Right lobe of liver (tissue), 6 donors: ENCODE data around the gene CATSPERE. TPM values are rescaled to one million over a fixed set of nuclear protein-coding genes. Genes with fewer than 3 reads are reported as not detected.

Experiments
- ATAC-seq, 4 donors: fragments of 200-7000 bp; cut with Tn5 transposase; one replicate each; pipeline ENCODE4 v1.9.1; 2020; ENCODE audit warnings: mild to moderate bottlenecking in 4 of 4, moderate library complexity in 4 of 4
- DNase-seq, 3 donors: peaks; one replicate each; pipeline ENCODE4 v3.0.0-alpha.2; 2020
- H3K27ac ChIP-seq, 3 donors: fragments of 200-600 bp; one replicate each; pipeline ENCODE4 v1.8.0; 2022
- H3K27me3 ChIP-seq, 2 donors: fragments of 200-600 bp; one replicate each; pipeline ENCODE4 v1.8.0; 2022
- H3K36me3 ChIP-seq, 4 donors: fragments of 200-600 bp; sonication (generic) in 1 of 4; one replicate each; pipeline versions ENCODE4 v1.5.1 to v1.8.0; 2017 to 2022; ENCODE audit warnings: control low read depth in 1 of 4
- H3K4me1 ChIP-seq, 4 donors: fragments of 200-600 bp; sonication (generic) in 1 of 4; one replicate each; pipeline versions ENCODE4 v1.5.1 to v1.8.0; 2017 to 2022; ENCODE audit warnings: control low read depth in 1 of 4
- H3K4me3 ChIP-seq, 3 donors: fragments of 200-600 bp; one replicate each; pipeline ENCODE4 v1.8.0; 2022
- H3K9me3 ChIP-seq, 4 donors: fragments of 200-600 bp; sonication (generic) in 1 of 4; one replicate each; pipeline versions ENCODE4 v1.5.1 to v1.8.0; 2017 to 2022; ENCODE audit warnings: control low read depth in 1 of 4
- POLR2A ChIP-seq: fragments of 450-650 bp; IDR thresholded peaks from one replicate; pipeline ENCODE4 v1.6.1; 2017; ENCODE audit warnings: antibody characterized with exemption, mild to moderate bottlenecking
- WGBS: methylation state at CpG from one replicate; pipeline ENCODE4 v1.1.6; 2018; ENCODE audit warnings: low coverage, low lambda C conversion rate; ENCODE audit not compliant: insufficient coverage; ENCODE audit errors: missing lambda C conversion rate; 5-methylcytosine and 5-hydroxymethylcytosine counted together
- intact Hi-C, 2 donors: fragments of 100-400 bp; cut with DNase I; formaldehyde crosslinking; loops; one replicate each; pipeline versions ENCODE4 v1.11.2 to v1.14.1; 2022
- total RNA-seq, 6 experiments: library from RNA; depleted of rRNA in 2 of 6; stranded (reverse); fragments of >200 nt in 2 of 6; fragmentation: NEBNext Ultra II Directional in 3 of 6; extraction: Animal tissue kit (Norgen Biotek cat#: 25700) in 3 of 6; gene quantifications; one replicate each; pipeline versions ENCODE4 v1.1.0 to v1.2.4, GENCODE V29; 2016 to 2023
- TF ChIP-seq, protein P1 (sequence below), 4 donors: fragments of 200-600 bp in 3 of 4; fragments of 450-650 bp in 1 of 4; IDR thresholded peaks; one replicate each; pipeline versions ENCODE4 v1.5.1 to v1.8.0; 2016 to 2022; ENCODE audit warnings: antibody characterized with exemption in 4 of 4, mild to moderate bottlenecking in 2 of 4
- donor health status: DM: no; HTN: yes; CAD: no.
- donor health status: DM: no; HTN: no; CAD: no.
- donor health status: DM: no; HTN: no; CAD: no.
- donor health status: DM: no; HTN: yes; CAD: no.
- donor health status: DM: no; HTN: yes; CAD: no.

The CATSPERE gene
- total RNA-seq, 6 experiments from 2014 or later, result 0.31 to 1.3 (median 0.70) TPM

DNA sequence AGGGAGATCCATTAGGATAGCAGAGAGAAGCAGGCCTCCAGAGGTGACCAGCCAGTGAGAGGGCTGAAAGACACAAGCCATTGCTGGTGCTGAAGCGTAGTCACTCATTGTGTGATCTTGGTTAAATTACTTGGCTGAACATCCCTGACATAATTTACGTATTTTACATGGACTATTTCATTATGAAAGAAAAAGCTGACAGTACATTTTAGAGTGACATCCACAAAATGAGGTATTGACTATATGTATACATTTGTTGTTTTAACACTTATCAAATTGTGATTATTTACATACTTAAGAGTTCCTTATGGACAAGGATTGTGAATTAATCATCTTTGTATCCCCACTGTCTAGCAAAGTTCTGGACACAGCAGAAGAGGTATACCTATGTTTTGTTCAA, 206.7 kb downstream of the CATSPERE start:
- intact Hi-C loops, result no loop called here
- Histone ChIP-seq H3K36me3 (no peaks in the 10 kb centered on the region), H3K27ac (no peak overlapping the region), H3K9me3 (no peaks in the 10 kb centered on the region), H3K4me1 (peaks cover 0 to 9% (median 0%) of the 10 kb centered on the region in 4 donors), H3K4me3 (no peak overlapping the region), H3K27me3 (no peaks in the 10 kb centered on the region)
- DNase-seq (no peak), ATAC-seq (no peak)
- 84% methylated on average over 2 of the region's 2 CpGs for WGBS
- TF ChIP-seq, protein P1, sequence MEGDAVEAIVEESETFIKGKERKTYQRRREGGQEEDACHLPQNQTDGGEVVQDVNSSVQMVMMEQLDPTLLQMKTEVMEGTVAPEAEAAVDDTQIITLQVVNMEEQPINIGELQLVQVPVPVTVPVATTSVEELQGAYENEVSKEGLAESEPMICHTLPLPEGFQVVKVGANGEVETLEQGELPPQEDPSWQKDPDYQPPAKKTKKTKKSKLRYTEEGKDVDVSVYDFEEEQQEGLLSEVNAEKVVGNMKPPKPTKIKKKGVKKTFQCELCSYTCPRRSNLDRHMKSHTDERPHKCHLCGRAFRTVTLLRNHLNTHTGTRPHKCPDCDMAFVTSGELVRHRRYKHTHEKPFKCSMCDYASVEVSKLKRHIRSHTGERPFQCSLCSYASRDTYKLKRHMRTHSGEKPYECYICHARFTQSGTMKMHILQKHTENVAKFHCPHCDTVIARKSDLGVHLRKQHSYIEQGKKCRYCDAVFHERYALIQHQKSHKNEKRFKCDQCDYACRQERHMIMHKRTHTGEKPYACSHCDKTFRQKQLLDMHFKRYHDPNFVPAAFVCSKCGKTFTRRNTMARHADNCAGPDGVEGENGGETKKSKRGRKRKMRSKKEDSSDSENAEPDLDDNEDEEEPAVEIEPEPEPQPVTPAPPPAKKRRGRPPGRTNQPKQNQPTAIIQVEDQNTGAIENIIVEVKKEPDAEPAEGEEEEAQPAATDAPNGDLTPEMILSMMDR (IDR thresholded peaks at IDR 0.05), result no peak
- no peak for TF ChIP-seq POLR2A

DNA sequence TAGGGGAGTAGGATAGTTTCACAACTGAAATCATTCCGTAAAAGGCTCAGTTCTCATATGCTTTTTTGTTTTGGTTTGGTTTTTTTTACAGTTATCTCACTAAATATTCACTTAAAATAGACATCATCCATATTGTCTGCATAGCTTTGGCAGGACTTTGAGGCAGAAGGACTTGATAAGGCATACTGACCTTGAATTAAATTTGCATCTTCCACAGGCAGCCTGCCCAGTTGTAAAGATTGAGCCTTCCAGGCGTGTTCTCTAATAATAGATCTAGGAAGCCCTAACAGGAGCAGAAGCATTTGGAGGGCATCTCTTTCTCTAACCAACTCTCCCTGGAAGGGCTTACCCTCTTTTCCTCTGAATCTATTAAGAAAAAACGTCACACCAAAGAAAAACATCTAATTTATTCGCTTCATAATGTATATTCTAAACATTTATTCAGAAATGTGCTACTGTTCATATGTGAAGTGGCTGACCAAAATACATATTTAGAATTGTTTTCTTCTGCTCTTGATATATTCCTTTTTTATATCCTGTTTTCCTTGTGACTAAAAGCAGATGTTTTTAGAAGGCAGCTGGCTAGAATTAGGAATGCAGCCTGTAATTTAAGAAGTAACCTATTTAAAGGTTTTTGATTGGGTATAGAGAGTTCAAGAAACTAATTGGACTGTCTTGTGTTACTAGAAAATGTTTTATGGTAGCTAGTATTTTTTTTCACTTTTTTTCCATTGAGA, 212.0 kb downstream of the CATSPERE start:
- Histone ChIP-seq H3K27ac (no peak overlapping the region), H3K4me3 (no peak overlapping the region), H3K27me3 (no peaks in the 10 kb centered on the region), H3K4me1 (peaks cover 0 to 6% (median 0%) of the 10 kb centered on the region in 4 donors), H3K36me3 (no peaks in the 10 kb centered on the region), H3K9me3 (no peaks in the 10 kb centered on the region)
- intact Hi-C loops, result no loop called here
- 47% methylated on average over 4 of the region's 4 CpGs for WGBS
- no peak for TF ChIP-seq POLR2A
- TF ChIP-seq, protein P1 (IDR thresholded peaks at IDR 0.05), result no peak
- ATAC-seq (peak in 3 of 4 donors; percentile 26 to 30 (median 29)), DNase-seq (no peak)

DNA sequence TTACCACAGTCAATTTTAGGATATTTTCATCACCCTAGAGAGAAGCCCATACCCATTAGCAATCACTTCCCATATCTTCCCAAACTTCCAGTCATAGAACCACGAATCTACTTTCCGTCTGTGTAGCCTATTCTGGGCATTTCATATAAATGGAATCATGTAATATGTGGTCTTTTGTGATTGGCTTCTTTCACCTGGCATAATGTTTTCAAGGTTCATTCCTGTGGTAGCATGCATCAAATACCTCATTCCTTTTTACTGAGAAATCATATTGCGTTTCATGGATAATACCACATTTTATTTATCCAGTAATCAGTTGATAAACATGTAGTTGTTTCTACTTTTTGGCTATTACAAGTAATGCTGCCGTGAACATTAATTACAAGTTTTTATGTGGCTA, 213.4 kb downstream of the CATSPERE start:
- Histone ChIP-seq H3K4me3 (no peak overlapping the region), H3K9me3 (no peaks in the 10 kb centered on the region), H3K27ac (no peak overlapping the region), H3K4me1 (peaks cover 0 to 6% (median 0%) of the 10 kb centered on the region in 4 donors), H3K36me3 (no peaks in the 10 kb centered on the region), H3K27me3 (no peaks in the 10 kb centered on the region)
- intact Hi-C loops, result no loop called here
- 70% methylated on average over 4 of the region's 4 CpGs for WGBS
- ATAC-seq, result no peak
- TF ChIP-seq POLR2A, result no peak
- TF ChIP-seq, protein P1 (IDR thresholded peaks at IDR 0.05), result no peak
- no peak for DNase-seq

DNA sequence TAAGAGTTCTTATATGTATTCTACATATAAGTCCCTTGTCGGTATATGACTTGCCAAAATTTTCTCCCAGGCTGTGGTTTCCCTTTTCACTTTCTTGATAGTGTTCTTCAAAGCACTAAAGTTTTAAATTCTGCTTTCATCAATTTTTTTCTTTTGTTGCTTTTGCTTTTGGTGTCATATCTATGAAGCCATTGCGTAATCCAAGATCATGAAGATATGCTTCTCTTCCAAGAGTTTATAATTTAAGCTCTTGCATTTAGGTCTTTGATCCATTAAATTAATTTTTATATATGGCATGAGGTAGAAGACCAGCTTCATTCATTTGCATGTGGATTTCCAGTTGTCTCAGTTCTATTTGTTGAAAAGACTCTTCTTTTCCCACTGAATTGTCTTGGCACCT, 214.1 kb downstream of the CATSPERE start:
- Histone ChIP-seq H3K36me3 (no peaks in the 10 kb centered on the region), H3K27me3 (no peaks in the 10 kb centered on the region), H3K4me3 (no peak overlapping the region), H3K9me3 (no peaks in the 10 kb centered on the region), H3K4me1 (peaks cover 0 to 6% (median 0%) of the 10 kb centered on the region in 4 donors), H3K27ac (no peak overlapping the region)
- WGBS, result 82% methylated on average over 2 of the region's 2 CpGs
- ATAC-seq (no peak), DNase-seq (no peak)
- intact Hi-C loops, result no loop called here
- TF ChIP-seq POLR2A, result no peak
- TF ChIP-seq, protein P1 (IDR thresholded peaks at IDR 0.05), result no peak
